Sigmoid colon (tissue), 7 donors: Measurements from ENCODE around the gene ZNF248. TPM values are rescaled to one million over a fixed set of nuclear protein-coding genes. Genes with fewer than 3 reads are reported as not detected.
"Not testable (repeated sequence)": the region's sequence is repeated elsewhere in the genome, so short reads cannot be mapped to it uniquely, and the experiment has no call there.

Experiments used
- DNase-seq: peaks from one replicate; pipeline ENCODE4 v3.0.0-alpha.2; 2019
- H3K27ac ChIP-seq, 4 donors: fragments of 200-600 bp; sonication (generic); one replicate each; pipeline ENCODE4 v1.5.1; 2016 to 2019; ENCODE audit warnings: mild to moderate bottlenecking in 1 of 4
- H3K27me3 ChIP-seq, 3 donors: fragments of 200-600 bp; sonication (generic); one replicate each; pipeline ENCODE4 v1.5.1; 2019; ENCODE audit warnings: mild to moderate bottlenecking in 1 of 3
- H3K36me3 ChIP-seq, 4 donors: fragments of 200-600 bp; sonication (generic); one replicate each; pipeline ENCODE4 v1.5.1; 2016 to 2019
- H3K4me1 ChIP-seq, 4 donors: fragments of 200-600 bp; sonication (generic); one replicate each; pipeline ENCODE4 v1.5.1; 2017 to 2019
- H3K4me3 ChIP-seq, 4 donors: fragments of 200-600 bp; sonication (generic); one replicate each; pipeline ENCODE4 v1.5.1; 2017 to 2019; ENCODE audit warnings: mild to moderate bottlenecking in 2 of 4, moderate library complexity in 1 of 4
- H3K9me3 ChIP-seq, 4 donors: fragments of 200-600 bp in 3 of 4; sonication (generic) in 3 of 4; one replicate each; pipeline versions ENCODE4 v1.5.1 to v1.6.1; 2013 to 2019
- EP300 ChIP-seq, 4 donors: sonication (generic); formaldehyde crosslinking; IDR thresholded peaks; one replicate each; pipeline ENCODE4 v1.6.1; 2017; ENCODE audit warnings: antibody characterized with exemption in 4 of 4
- POLR2A ChIP-seq, 2 donors: fragments of 450-650 bp; IDR thresholded peaks; one replicate each; pipeline ENCODE4 v1.6.1; 2016; ENCODE audit warnings: antibody characterized with exemption in 2 of 2, mild to moderate bottlenecking in 2 of 2, moderate library complexity in 2 of 2
- POLR2AphosphoS5 ChIP-seq, 4 donors: sonication (generic); formaldehyde crosslinking; IDR thresholded peaks; one replicate each; pipeline ENCODE4 v1.6.1; 2017; ENCODE audit warnings: antibody characterized with exemption in 4 of 4
- WGBS, 2 donors: extraction: QIAGEN DNeasy Blood & Tissue Kit; methylation state at CpG; one replicate each; pipeline ENCODE4 v1.1.7; 2013; 5-methylcytosine and 5-hydroxymethylcytosine counted together
- intact Hi-C: fragments of 100-400 bp; cut with DNase I; formaldehyde crosslinking; loops from one replicate; pipeline ENCODE4 v1.15.1; 2023
- polyA plus RNA-seq, 3 donors: library from polyadenylated mRNA; stranded (reverse); fragments of 200-250 nt; gene quantifications; one replicate each; pipeline ENCODE4 v1.2.3, GENCODE V29; 2013
- total RNA-seq, 4 donors: library from RNA; depleted of rRNA; stranded (reverse); fragments of >200 nt; gene quantifications; one replicate each; pipeline ENCODE4 v1.1.0, GENCODE V29; 2016
- TF ChIP-seq, protein P1 (sequence below), 4 experiments: fragments of 450-650 bp in 3 of 4; fragments of 200-600 bp in 1 of 4; IDR thresholded peaks; one replicate each; pipeline ENCODE4 v1.5.1; 2016 to 2019; ENCODE audit warnings: antibody characterized with exemption in 4 of 4, mild to moderate bottlenecking in 3 of 4, moderate library complexity in 2 of 4
- donor health status: healthy with polysubstance abuse.
- donor health status: Bipolar disorder and iron deficiency.
- donor health status: healthy.

ZNF248 gene
- total and polyA plus RNA-seq, 7 donors: 1.8 to 46.4 (median 40.2) TPM

DNA sequence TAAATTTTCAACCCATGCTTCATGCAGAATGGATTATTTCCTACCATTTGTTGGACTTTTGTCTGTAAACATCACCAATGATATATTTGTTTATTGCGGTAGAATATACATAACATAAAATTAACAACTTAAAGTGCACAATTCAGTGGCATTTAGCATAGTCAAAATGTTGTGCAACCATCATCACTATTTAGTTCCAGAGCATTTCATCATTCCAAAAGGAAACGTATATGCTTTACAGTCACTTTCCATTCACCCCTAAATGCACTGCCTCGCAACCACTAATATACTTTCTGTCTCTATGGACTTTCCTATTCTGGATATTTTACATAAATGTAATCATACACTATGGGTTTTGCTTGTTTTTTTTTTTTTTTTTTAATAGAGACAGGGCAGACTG lies 11.4 kb upstream of the ZNF248 start:
- H3K27me3 ChIP-seq: no peaks in the 10 kb centered on the region
- intact Hi-C loops: no loop called here
- H3K4me1 ChIP-seq: peaks cover 0 to 24% (median 0%) of the 10 kb centered on the region in 4 donors
- DNase-seq: no peak
- 78 to 85% methylated on average over 3 of the region's 3 CpGs for WGBS, 2 donors
- no peaks in the 10 kb centered on the region for H3K36me3 ChIP-seq
- no peak overlapping the region for H3K4me3 ChIP-seq
- no peaks in the 10 kb centered on the region for H3K9me3 ChIP-seq
- TF ChIP-seq, protein P1, sequence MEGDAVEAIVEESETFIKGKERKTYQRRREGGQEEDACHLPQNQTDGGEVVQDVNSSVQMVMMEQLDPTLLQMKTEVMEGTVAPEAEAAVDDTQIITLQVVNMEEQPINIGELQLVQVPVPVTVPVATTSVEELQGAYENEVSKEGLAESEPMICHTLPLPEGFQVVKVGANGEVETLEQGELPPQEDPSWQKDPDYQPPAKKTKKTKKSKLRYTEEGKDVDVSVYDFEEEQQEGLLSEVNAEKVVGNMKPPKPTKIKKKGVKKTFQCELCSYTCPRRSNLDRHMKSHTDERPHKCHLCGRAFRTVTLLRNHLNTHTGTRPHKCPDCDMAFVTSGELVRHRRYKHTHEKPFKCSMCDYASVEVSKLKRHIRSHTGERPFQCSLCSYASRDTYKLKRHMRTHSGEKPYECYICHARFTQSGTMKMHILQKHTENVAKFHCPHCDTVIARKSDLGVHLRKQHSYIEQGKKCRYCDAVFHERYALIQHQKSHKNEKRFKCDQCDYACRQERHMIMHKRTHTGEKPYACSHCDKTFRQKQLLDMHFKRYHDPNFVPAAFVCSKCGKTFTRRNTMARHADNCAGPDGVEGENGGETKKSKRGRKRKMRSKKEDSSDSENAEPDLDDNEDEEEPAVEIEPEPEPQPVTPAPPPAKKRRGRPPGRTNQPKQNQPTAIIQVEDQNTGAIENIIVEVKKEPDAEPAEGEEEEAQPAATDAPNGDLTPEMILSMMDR (IDR thresholded peaks at IDR 0.05): no peak
- no peak for TF ChIP-seq POLR2A (IDR thresholded peaks at IDR 0.05)
- TF ChIP-seq POLR2AphosphoS5 (IDR thresholded peaks at IDR 0.05): no peak
- no peak for TF ChIP-seq EP300 (IDR thresholded peaks at IDR 0.05)
- H3K27ac ChIP-seq: no peak overlapping the region

DNA sequence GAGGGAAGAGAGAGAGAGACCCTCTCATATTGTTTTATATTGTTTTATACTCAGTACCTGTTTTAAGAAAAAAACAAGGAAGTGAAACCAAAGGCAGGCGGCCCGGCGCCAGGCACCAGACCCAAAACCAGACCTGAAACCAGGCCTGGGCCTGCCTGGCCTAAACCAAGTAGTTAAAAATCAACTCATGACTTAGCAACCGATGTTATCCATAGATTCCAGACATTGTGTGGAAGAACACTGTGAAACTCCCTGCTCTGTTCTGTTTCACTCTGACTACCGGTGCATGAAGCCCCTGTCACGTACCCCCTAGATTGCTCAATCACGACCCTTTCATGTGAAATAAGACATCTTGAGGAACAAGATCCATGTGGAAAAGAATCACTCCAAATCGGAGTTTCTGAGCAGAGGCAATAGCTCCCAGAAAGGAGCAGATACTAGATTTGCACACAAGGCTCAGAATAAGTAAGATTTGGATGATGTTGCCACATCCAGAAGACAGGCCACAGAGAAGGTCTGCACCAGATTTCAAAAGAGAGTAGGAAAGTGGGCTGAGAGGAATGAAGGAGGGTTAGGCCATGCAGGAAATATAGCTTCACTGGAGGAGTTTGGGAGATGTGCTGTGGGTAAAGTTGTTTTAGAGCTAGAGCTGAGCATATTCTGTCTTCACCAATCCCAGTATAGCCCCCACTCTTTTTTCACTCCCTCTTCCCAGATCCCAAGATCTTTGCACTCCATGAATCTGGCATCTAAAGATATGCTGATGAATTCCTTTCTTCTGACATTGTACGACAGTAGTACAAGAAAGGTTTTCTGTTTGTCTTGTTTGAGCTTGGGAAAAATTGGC lies 8.8 kb upstream of the ZNF248 start:
- no peak for DNase-seq
- WGBS, 2 donors: 76 to 85% methylated on average over 9 of the region's 9 CpGs
- Histone ChIP-seq H3K36me3 (no peaks in the 10 kb centered on the region), H3K27ac (peak overlapping the region in 3 of 4 donors; percentile 57 to 78 (median 61)), H3K9me3 (no peaks in the 10 kb centered on the region), H3K27me3 (no peaks in the 10 kb centered on the region), H3K4me3 (no peak overlapping the region), H3K4me1 (peaks cover 0 to 33% (median 3%) of the 10 kb centered on the region in 4 donors)
- intact Hi-C loops: no loop called here
- TF ChIP-seq POLR2AphosphoS5 (IDR thresholded peaks at IDR 0.05) (no peak), POLR2A (IDR thresholded peaks at IDR 0.05) (no peak), EP300 (IDR thresholded peaks at IDR 0.05) (no peak)
- TF ChIP-seq, protein P1 (IDR thresholded peaks at IDR 0.05): no peak

DNA sequence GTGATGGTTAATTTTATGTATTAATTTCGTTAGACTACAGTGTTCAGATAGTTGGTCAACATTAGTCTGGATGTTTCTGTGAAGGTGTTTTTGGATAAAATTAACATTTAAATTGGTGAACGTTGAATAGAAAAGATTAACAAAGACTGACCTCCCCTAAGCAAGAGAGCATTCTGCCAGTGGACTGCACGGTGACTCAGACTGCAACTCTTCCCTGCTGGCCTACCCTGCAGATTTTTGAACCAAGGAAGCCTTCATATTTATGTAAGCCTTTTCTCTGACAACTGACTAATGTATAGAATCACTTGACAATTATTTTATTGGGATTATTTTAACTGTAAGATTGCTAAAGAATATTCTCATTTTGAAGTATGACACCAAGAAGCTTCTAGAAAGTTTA lies 7.9 kb upstream of the ZNF248 start:
- Histone ChIP-seq H3K4me3 (no peak overlapping the region), H3K27me3 (no peaks in the 10 kb centered on the region), H3K27ac (peak overlapping the region in 2 of 4 donors; percentile 61 to 78), H3K9me3 (no peaks in the 10 kb centered on the region), H3K4me1 (peaks cover 0 to 41% (median 11%) of the 10 kb centered on the region in 4 donors), H3K36me3 (no peaks in the 10 kb centered on the region)
- 74 to 84% methylated on average over 3 of the region's 3 CpGs for WGBS, 2 donors
- intact Hi-C loops: no loop called here
- TF ChIP-seq, protein P1 (IDR thresholded peaks at IDR 0.05): no peak
- DNase-seq: no peak

DNA sequence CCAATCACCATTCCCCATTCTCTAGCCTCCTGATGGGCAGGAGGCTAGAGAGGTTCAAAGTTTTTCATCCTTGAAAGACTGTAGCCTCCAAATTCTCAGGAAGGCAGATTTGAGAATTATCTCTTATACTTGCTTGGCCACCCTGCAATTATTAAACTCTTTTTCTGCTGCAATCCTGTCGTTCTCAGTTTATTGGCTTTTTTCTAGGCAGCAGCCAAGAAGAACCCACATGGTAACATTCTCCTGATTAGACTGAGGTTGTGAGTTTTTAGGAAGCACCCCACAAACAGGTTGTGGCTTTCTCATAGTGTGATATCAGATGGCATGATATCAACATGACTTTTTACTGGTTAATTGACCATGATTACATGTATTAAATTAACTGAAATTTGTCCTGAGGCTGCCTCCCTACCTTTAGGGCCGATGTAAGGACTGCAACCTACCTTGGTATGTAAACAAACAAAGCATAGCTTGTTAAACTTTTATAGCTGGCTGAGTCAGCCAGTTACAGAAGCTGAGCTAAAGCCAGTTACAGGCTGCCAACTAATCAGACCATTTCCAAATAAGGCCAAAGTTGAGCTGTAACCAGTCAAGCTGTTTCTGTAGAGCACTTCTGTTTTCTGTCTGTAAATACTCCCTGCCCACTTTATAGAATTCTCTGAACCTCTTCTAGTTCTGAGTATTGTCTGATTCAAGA lies 3.2 kb upstream of the ZNF248 start:
- TF ChIP-seq POLR2AphosphoS5 (IDR thresholded peaks at IDR 0.05) (peak; percentile 63 to 80 (median 79)), EP300 (IDR thresholded peaks at IDR 0.05) (peak; percentile 68 to 96 (median 84)), POLR2A (IDR thresholded peaks at IDR 0.05) (no peak)
- TF ChIP-seq, protein P1 (IDR thresholded peaks at IDR 0.05): no peak
- H3K4me1 ChIP-seq: peaks cover 0 to 49% (median 35%) of the 10 kb centered on the region in 4 donors
- 10 to 51% methylated on average over 2 of the region's 2 CpGs for WGBS, 2 donors
- H3K27ac ChIP-seq: peak overlapping the region; percentile 99 to 100 (median 100)
- no peak overlapping the region for H3K4me3 ChIP-seq
- H3K27me3 ChIP-seq: no peaks in the 10 kb centered on the region
- intact Hi-C loops: no loop called here
- no peaks in the 10 kb centered on the region for H3K36me3 ChIP-seq
- no peaks in the 10 kb centered on the region for H3K9me3 ChIP-seq
- DNase-seq: peak; percentile 78

DNA sequence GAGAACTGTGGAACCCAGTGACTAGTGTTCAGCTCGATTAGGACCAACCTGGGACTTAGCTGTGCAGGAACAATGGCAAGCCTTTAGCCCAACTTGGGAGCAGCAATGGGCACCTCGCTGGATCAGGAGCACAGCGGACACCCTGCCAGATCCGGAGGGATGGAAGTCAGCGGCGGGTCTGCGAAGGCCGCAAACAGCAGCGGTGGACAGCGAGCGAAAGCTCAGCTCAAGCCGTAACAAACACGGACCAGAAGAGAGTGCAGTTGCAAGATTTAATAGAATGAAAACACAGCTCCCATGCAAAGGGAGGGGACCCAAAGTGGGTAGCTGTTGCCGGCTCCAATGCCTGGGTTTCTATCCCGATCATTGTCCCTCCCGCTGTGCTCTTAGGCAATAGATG lies 1.9 kb upstream of the ZNF248 start:
- not testable (repeated sequence) for H3K4me3 ChIP-seq, H3K27me3 ChIP-seq, H3K9me3 ChIP-seq, DNase-seq, H3K36me3 ChIP-seq
- Histone ChIP-seq H3K27ac (peak overlapping the region; percentile 99 to 100 (median 100)), H3K4me1 (peaks cover 0 to 54% (median 48%) of the 10 kb centered on the region in 4 donors)
- intact Hi-C loops: loop anchor here (5.0 kb wide), 1 partner anchor 233 kb away; the partner anchor contains the start of gene ZNF37A
- WGBS, 2 donors: 96 to 97% methylated on average over 16 of the region's 16 CpGs
